Measurements from ENCODE around the gene DUOX2. TPM values are rescaled to one million over a fixed set of nuclear protein-coding genes. Genes with fewer than 3 reads are reported as not detected.
"Not testable (repeated sequence)": the region's sequence is repeated elsewhere in the genome, so short reads cannot be mapped to it uniquely, and the experiment has no call there.

The DUOX2 gene
- total and polyA plus RNA-seq, 2 experiments from 2014 or later = not detected

DNA sequence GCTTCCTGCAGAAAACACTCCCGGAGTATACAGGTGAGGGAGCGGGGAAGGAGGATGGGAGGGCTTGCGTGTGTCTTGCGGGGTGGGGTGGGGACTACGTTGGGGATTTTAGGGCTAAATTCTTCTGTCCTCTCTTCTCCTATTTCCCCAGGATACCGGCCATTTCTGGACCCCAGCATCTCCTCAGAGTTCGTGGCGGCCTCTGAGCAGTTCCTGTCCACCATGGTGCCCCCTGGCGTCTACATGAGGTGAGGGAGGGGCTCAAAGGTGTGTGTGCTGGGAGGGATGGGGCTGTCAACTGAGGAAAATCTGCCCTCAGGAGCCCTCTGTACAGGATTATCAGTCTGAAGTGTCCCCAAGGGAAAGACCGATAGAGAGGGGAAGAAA, 22.4 kb upstream of the DUOX2 start (continued):
- TF ChIP-seq POLR2AphosphoS5 (IDR thresholded peaks at IDR 0.05; ENCODE audit: low read depth) = no peak

DNA sequence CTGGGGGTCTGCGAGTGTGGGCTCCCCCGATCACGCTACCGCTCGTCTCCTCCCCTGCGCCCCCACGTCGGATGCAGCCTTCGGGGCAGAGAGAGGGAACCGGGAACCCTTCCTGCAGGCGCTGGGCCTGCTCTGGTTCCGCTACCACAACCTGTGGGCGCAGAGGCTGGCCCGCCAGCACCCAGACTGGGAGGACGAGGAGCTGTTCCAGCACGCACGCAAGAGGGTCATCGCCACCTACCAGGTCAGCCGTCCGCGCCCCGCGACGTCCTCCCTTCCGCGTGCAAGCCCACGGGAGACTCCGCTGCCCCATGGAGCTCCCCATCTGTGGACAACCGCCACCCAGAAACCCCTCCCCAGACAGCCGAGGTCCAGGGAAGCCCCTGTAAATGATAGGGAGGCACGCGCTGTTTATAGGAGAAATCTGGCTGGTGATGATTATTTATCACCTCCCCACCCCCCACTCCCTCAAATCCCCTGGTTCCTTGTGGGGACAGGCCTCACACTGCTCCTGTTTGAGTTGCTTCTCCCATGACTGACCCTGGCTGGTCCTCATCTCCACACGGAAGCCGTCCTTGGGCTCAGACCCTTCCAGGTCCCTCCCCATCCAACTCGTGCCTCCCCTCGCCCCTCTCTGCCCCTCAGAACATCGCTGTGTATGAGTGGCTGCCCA, 21.9 kb upstream of the DUOX2 start:
- H3F3A ChIP-seq (replicated peaks; ENCODE audit: low read depth); H4K20me1 ChIP-seq (replicated peaks; ENCODE audit: insufficient read depth); H2AFZ ChIP-seq; DNase-seq (ENCODE audit: low spot score); H3K9me2 ChIP-seq (ENCODE audit: insufficient read depth); H3K27ac ChIP-seq (ENCODE audit: low read depth); H3K36me3 ChIP-seq (ENCODE audit: insufficient read depth); H3K79me2 ChIP-seq (replicated peaks; ENCODE audit: insufficient read depth); H3K27ac Mint-ChIP-seq; H3K36me3 Mint-ChIP-seq (ENCODE audit: low read depth); H3K9me3 Mint-ChIP-seq; H3K4me1 ChIP-seq (ENCODE audit: insufficient read depth); H3K4me1 Mint-ChIP-seq: not testable (repeated sequence)
- Histone ChIP-seq H3K4me2 (peak overlapping the region; percentile 73), H3K4me3 (peak overlapping the region; percentile 56), H3K27me3 (ENCODE audit: insufficient read depth) (peaks cover 76% of the 10 kb centered on the region)
- peak; percentile 36 for ATAC-seq
- TF ChIP-seq EZH2 (IDR thresholded peaks at IDR 0.05; ENCODE audit: low read depth, unreplicated experiment) = peak; percentile 61
- peak overlapping the region; percentile 66 for H3K4me3 Mint-ChIP-seq
- H3K27me3 Mint-ChIP-seq (ENCODE audit: insufficient read depth, low read depth, poor library complexity) = peaks cover 54% of the 10 kb centered on the region

DNA sequence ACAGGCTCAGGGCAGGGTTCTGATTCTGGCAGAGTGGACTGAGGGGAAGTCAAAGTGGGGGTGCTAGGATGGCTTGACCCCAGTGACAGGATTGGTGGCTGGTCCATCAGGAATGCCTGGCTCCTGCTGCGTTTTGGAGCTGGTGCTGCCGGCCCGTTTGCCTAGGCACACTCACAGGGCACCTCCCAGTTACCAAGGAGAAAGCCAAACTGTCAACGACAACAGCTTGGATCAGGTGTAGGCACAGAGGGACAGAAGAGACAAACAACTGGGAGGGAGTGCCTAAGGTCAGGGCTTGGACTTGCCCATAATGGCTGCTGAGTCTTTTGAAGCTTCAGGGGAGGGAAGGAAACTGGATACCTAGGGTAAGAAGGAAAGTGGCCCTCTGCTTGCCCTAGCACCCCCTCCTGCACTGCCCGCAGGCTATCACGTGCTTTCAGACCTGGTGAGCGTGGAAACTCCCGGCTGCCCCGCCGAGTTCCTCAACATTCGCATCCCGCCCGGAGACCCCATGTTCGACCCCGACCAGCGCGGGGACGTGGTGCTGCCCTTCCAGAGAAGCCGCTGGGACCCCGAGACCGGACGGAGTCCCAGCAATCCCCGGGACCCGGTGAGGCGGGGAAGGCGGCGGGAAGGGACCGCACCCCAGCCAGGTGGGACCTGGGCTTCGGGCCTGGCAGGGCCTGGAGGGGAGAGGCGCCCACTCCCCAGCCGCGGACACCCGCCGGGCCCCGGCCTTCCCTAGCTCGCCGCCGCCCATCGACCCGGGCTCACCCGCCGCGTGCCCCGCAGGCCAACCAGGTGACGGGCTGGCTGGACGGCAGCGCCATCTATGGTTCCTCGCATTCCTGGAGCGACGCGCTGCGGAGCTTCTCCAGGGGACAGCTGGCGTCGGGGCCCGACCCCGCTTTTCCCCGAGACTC, 21.0 kb upstream of the DUOX2 start:
- no peaks in the 10 kb centered on the region; the same call in 2 of the 3 replicates for H3K36me3 Mint-ChIP-seq (ENCODE audit: low read depth)
- Histone ChIP-seq H3F3A (replicated peaks; ENCODE audit: low read depth) (no peaks in the 10 kb centered on the region), H3K27ac (ENCODE audit: low read depth) (no peak overlapping the region), H3K4me3 (peak overlapping the region; percentile 56), H3K79me2 (replicated peaks; ENCODE audit: insufficient read depth) (no peaks in the 10 kb centered on the region), H4K20me1 (replicated peaks; ENCODE audit: insufficient read depth) (no peaks in the 10 kb centered on the region; the same call in 1 of the 2 replicates), H3K4me1 (ENCODE audit: insufficient read depth) (peaks cover 7% of the 10 kb centered on the region; the same call in 1 of the 2 replicates), H3K4me2 (peak overlapping the region; percentile 74; the same call in 1 of the 2 replicates), H3K27me3 (ENCODE audit: insufficient read depth) (peaks cover 85% of the 10 kb centered on the region), H3K36me3 (ENCODE audit: insufficient read depth) (no peaks in the 10 kb centered on the region), H3K9me2 (ENCODE audit: insufficient read depth) (no peaks in the 10 kb centered on the region), H2AFZ (0 out of 2 replicates have a peak overlapping the region, but pooled peaks have one; percentile 74)
- peaks cover 3% of the 10 kb centered on the region; the same call in 2 of the 3 replicates for H3K4me1 Mint-ChIP-seq
- peaks cover 63% of the 10 kb centered on the region for H3K27me3 Mint-ChIP-seq (ENCODE audit: insufficient read depth, low read depth, poor library complexity)
- peak; percentile 78 for ATAC-seq
- H3K4me3 Mint-ChIP-seq = peak overlapping the region; percentile 73
- H3K27ac Mint-ChIP-seq = no peak overlapping the region
- no peaks in the 10 kb centered on the region; the same call in 2 of the 3 replicates for H3K9me3 Mint-ChIP-seq
- TF ChIP-seq, protein P1, sequence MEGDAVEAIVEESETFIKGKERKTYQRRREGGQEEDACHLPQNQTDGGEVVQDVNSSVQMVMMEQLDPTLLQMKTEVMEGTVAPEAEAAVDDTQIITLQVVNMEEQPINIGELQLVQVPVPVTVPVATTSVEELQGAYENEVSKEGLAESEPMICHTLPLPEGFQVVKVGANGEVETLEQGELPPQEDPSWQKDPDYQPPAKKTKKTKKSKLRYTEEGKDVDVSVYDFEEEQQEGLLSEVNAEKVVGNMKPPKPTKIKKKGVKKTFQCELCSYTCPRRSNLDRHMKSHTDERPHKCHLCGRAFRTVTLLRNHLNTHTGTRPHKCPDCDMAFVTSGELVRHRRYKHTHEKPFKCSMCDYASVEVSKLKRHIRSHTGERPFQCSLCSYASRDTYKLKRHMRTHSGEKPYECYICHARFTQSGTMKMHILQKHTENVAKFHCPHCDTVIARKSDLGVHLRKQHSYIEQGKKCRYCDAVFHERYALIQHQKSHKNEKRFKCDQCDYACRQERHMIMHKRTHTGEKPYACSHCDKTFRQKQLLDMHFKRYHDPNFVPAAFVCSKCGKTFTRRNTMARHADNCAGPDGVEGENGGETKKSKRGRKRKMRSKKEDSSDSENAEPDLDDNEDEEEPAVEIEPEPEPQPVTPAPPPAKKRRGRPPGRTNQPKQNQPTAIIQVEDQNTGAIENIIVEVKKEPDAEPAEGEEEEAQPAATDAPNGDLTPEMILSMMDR (conservative IDR thresholded peaks at IDR 0.05; ENCODE audit: low read depth in 2 of 2) = peak in 1 of 2 experiments; percentile 59; a peak in 3 of 4 replicates
- TF ChIP-seq EZH2 (IDR thresholded peaks at IDR 0.05; ENCODE audit: low read depth, unreplicated experiment) (peak; percentile 58), POLR2AphosphoS5 (IDR thresholded peaks at IDR 0.05; ENCODE audit: low read depth) (no peak), CREB1 (CRISPR knock-in tag; IDR thresholded peaks at IDR 0.05; ENCODE audit: low read depth) (0 out of 2 replicates have a peak, but pooled peaks have one; percentile 16)
- peak; percentile 73 for DNase-seq (ENCODE audit: low spot score)
